Endometrium (tissue), 2 donors: ENCODE results near the gene EPC1.
A peak's percentile ranks its signal among the peaks of the same experiment; 100 is the strongest.
"Not testable (repeated sequence)": the region's sequence is repeated elsewhere in the genome, so short reads cannot be mapped to it uniquely, and the experiment has no call there.

Experiments used
- FAIRE-seq: peaks from 2 replicates; lab custom pipeline; 2012; peaks lifted over from hg19 to GRCh38; lab: Jason Lieb, UNC
- donor health status: control.
- donor health status: control.

EPC1 gene

DNA sequence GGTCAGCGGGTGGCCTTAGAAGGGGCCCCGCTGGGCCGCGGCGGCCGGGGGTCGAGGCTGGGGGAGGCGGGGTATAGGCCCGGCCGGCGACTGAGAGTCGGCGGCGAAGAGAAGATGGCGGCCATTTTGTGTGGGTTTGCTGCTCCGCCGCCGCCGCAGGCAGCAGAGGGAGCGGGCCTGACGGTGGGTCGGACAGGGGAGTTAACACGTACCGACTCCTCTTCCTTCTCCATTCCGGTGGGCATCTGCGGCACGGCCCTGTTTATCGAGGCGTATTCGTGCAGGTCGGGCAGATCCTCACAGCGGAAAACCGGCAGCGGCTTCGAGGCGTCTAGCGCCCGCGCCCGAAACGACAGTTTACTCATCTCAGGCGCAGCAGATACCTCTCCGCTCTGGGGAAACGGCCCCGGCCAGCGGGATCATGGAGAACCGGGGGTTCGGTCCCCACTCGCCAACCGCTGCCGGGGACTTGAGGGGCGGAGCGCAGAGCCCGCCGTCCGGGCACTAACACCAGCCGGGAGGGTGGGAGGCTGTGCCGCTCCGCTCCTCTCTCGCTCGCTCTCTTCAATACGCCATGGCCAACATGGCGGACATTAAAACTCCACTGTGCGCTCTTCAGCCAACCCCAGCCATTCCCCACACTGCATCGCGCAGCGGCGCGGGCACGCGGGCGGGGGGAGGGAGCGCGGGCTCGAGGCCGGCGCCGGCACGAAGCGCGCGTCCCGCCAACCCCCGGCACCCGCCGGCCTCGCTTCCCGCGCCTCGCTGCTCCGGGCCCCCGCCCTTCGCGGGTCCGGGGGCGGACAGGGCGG is at the start of gene EPC1:
EPC1 (minus strand) TSS at position 608 of the 812 bp plus-strand sequence; CDS start at position 365, 243 bp downstream.
- no peak for FAIRE-seq

DNA sequence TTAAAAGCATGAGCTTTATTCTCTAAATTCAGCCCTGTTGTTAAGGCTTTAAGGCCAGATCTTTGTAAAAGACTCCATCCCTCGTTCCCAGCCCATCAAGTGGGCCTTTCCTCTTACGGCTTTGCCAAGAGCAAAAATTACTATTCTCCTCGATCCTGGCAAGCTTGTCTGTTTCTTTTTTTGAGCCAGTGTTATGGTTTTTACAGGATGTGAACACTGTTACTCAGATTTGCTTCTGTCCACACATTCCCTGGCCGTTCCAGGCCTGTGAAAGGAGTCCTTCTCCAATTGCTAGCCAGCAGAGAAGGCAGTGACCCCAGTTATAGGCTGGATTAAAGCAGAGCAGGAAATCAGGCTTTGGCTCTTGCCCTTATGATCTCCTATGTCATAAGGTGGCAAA is 47.0 kb upstream of the EPC1 start:
- FAIRE-seq = no peak

- FAIRE-seq = not testable (repeated sequence)
These were observed 45.3 kb upstream of the EPC1 start for GRCh38 chr10:32392284-32392683.

DNA sequence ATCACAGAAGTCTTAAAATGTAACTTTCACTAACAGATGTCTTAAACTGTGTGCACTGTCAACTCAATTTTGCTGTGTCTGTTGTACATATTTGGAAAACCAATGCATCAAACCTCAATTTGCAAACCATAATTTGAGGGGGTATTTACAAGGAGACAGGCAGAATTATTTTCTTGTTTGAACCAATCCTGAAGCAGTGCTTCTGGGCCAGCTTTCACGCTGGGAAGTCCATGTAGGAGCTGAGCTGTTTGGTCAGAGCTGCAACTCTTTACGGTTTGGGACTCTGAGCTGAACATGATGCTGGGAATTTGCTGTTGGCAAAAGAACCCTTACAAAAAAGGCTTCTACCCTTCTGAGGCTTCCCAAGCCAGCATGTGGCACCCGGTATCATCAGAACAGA is 43.2 kb upstream of the EPC1 start:
- no peak for FAIRE-seq

- no peak for FAIRE-seq
These were observed 41.5 kb upstream of the EPC1 start for GRCh38 chr10:32388258-32389027.

GRCh38 chr10:32386623-32387260 is 39.8 kb upstream of the EPC1 start:
- peak; percentile 15 for FAIRE-seq

GRCh38 chr10:32384171-32384570 is 37.2 kb upstream of the EPC1 start:
- FAIRE-seq = no peak

GRCh38 chr10:32381165-32381564 is 34.2 kb upstream of the EPC1 start:
- FAIRE-seq = no peak

DNA sequence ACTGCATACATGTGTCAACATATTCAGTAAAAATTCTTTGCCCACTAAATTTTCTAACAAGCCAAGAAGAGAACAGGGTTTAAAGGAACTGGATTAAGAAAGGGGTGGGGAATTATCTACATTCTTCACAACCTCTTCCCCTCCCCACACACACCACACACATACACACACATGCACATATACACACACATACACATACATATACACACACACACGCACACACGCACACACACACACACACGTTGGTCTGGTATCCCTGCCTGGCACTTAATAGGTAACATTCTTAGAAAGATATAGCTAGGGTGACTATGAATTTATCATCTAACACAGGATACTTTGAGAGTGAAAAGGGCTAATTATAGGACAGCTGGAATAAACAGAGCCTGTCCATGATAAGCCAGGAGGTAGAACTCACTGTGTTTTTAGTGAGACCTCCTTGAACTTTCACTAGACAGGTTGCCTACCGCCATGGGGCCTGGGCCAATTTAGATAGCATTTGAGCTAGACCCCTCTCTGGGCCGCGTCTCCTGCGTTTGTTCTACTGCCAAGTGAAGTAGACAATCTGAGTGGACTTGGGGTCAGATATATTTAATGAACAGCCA is 33.1 kb upstream of the EPC1 start:
- no peak for FAIRE-seq

GRCh38 chr10:32379318-32379949 is 32.5 kb upstream of the EPC1 start:
- FAIRE-seq = peak; percentile 66

- FAIRE-seq = peak; percentile 85
These were observed 31.7 kb upstream of the EPC1 start for GRCh38 chr10:32378363-32379317.

DNA sequence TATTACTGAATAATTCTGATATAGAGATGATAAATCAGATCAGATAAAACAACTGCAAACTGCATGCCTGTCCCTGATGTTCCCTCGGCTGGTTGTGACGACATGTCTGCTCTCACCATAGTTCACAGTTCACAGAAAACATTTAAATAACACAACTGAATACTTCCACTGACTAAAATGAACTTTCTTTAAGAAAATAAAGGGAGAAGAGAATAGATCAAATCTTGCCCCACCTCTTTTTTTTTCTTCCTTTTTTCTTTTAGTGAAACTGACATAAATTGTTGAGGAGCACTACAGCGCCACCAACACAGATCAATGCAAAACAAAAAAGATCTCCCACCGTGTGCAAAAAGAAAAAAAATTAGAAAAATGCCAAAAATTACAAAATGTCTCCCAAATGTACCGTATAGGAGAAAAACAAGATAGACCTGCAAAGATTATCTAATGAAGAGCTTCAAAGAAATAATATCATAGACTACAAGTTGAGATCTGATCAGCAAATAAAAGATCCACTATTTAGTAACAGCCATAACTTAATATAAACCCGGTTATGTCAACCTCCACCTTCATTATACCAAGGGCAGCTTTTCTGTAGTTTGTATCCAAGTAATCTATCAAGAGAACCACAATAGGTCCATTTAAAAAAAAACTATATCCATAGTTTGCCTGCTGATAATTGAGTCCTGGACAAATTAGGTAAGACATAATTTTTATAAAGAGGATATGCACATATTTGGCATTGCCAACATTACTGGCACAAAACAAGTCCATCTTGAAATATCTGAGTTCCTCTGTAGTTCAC is 30.7 kb upstream of the EPC1 start:
- peak; percentile 94 for FAIRE-seq

DNA sequence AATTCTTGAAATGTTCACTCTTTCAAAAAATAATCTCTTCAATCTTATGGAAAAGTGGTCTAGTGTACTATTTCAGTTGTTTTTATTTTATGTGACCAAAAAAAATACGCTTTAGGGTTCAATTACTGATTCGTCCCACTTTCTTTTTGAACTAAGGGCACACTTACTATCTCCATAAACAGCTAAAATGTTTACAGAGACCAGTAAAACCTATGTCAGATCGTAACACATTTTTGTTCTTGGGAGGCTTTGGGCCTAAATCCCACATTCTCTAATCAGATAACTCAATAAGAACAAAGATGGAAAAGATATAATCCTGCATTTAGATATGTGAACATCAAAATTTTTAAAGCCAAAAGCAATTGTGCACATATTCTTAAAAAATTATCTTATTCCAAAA is 29.8 kb upstream of the EPC1 start:
- FAIRE-seq = peak; percentile 70

- FAIRE-seq = no peak
These were observed 29.1 kb upstream of the EPC1 start for GRCh38 chr10:32376097-32376496.

GRCh38 chr10:32375631-32376030 is 28.7 kb upstream of the EPC1 start:
- peak; percentile 73 for FAIRE-seq

GRCh38 chr10:32374605-32375004 is 27.6 kb upstream of the EPC1 start:
- FAIRE-seq = peak; percentile 48

DNA sequence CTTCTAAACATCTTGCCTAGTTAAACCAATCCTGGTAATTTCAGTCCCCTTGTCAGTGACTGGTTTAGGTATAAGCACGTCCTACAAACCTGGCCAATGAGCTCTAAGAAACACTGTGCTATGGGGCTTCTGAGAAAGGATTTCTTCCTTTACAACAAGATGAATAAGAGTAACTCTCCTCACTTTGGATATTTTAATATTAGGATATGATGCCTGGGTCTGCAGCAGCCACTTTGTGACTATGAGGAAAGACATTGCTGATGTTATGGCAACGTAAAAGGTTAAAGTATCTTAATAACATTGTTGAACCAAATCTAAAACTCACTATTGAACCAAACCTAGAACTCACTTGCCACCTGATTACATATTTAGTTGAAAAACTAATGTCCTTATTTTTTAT is 26.5 kb upstream of the EPC1 start:
- no peak for FAIRE-seq

DNA sequence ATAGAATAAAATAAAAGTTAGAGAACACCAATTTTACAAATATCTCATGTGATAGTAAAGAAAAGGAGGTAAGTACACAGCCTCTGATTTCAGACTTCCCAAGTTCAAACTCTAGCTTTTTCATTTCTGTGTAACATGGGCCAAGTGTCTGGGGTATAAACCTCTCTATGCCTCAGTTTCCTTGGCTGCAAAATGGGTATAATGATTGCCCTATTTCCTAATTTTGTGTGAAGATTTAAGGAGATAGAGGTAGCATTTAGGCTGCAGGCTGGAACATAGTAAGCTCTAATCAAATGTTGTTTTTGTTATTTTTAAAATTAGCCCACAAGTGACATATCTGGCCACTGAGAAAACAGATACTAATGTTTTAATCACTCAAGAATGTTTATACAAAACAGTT is 26.1 kb upstream of the EPC1 start:
- FAIRE-seq = peak; percentile 87

GRCh38 chr10:32372000-32372875 is 25.3 kb upstream of the EPC1 start:
- no peak for FAIRE-seq
